H1 (cell line): Measurements from ENCODE around the gene PES1. TPM values are rescaled to one million over a fixed set of nuclear protein-coding genes. Genes with fewer than 3 reads are reported as not detected.

Experiments
- CTCF ChIA-PET: fragments of 300-600 bp; sonication (Branson Sonifier 250); formaldehyde crosslinking; loops from one replicate; lab custom pipeline; 2021; ENCODE audit not compliant: partially characterized antibody; lab: Charles Lee
- POLR2A ChIA-PET: fragments of 300-600 bp; sonication (Branson Sonifier 250); formaldehyde crosslinking; loops from one replicate; lab custom pipeline; 2021; ENCODE audit warnings: inconsistent platforms; ENCODE audit not compliant: partially characterized antibody; lab: Charles Lee
- DNase-seq, 2 experiments: peaks; one replicate each; pipeline versions ENCODE4 v3.0.0 to v3.0.0-alpha.2; 2010 to 2022; ENCODE audit warnings: low spot score in 2 of 2, low read depth in 1 of 2, mixed read lengths in 1 of 2
- FAIRE-seq: peaks from 2 replicates; lab custom pipeline; 2011; peaks lifted over from hg19 to GRCh38; lab: Jason Lieb, UNC
- H2AFZ ChIP-seq: 2 replicates; pipeline ENCODE4 v1.8.1; 2012; ENCODE audit warnings: low read length, inconsistent platforms
- H2AK5ac ChIP-seq: 2 replicates; pipeline ENCODE4 v1.6.1; 2013; ENCODE audit warnings: low read depth, low read length
- H2BK120ac ChIP-seq: replicated peaks from 2 replicates; pipeline ENCODE3; 2013; ENCODE audit warnings: low read depth, low read length, inconsistent platforms
- H2BK12ac ChIP-seq: 2 replicates; pipeline ENCODE4 v1.6.1; 2013; ENCODE audit warnings: low read depth, low read length
- H2BK15ac ChIP-seq: 2 replicates; pipeline ENCODE4 v1.6.1; 2013; ENCODE audit warnings: low read length
- H2BK20ac ChIP-seq: 2 replicates; pipeline ENCODE4 v1.6.1; 2013; ENCODE audit warnings: low read length
- H2BK5ac ChIP-seq: 2 replicates; pipeline ENCODE4 v1.6.1; 2013; ENCODE audit warnings: low read depth, low read length
- H3K14ac ChIP-seq: 2 replicates; pipeline ENCODE4 v1.6.1; 2013; ENCODE audit warnings: inconsistent platforms; ENCODE audit not compliant: insufficient read length
- H3K18ac ChIP-seq: 2 replicates; pipeline ENCODE4 v1.6.1; 2013; ENCODE audit warnings: low read length; ENCODE audit errors: extremely low read depth
- H3K23ac ChIP-seq: 2 replicates; pipeline ENCODE4 v1.6.1; 2013; ENCODE audit warnings: inconsistent platforms; ENCODE audit not compliant: insufficient read length
- H3K23me2 ChIP-seq: 2 replicates; pipeline ENCODE4 v1.6.1; 2013; ENCODE audit warnings: low read depth, low read length
- H3K27ac ChIP-seq: 2 replicates; pipeline ENCODE4 v1.6.1; 2011; ENCODE audit warnings: low read depth, low read length, inconsistent platforms
- H3K27me3 ChIP-seq, 4 experiments: replicated peaks in 1 of 4; 1 replicate in 1 of 4; 2 replicates in 3 of 4; pipeline versions ENCODE4 v1.6.1 to v1.8.1; 2011 to 2013; ENCODE audit warnings: low read length in 3 of 4, mild to moderate bottlenecking in 3 of 4, inconsistent platforms in 2 of 4, mixed read lengths in 2 of 4, moderate library complexity in 1 of 4; ENCODE audit not compliant: control insufficient read depth in 3 of 4, insufficient read depth in 3 of 4; ENCODE audit errors: extremely low read depth in 1 of 4
- H3K36me3 ChIP-seq, 4 experiments: 2 replicates each; pipeline versions ENCODE4 v1.6.1 to v1.8.1; 2011 to 2013; ENCODE audit warnings: mild to moderate bottlenecking in 4 of 4, low read length in 3 of 4, moderate library complexity in 2 of 4, control low read depth in 1 of 4, inconsistent platforms in 1 of 4; ENCODE audit not compliant: insufficient read depth in 4 of 4, control insufficient read depth in 2 of 4
- H3K4ac ChIP-seq: replicated peaks from 2 replicates; pipeline ENCODE3; 2013; ENCODE audit warnings: low read length, low read depth, mixed read lengths, inconsistent platforms; ENCODE audit not compliant: insufficient read length
- H3K4me1 ChIP-seq, 4 experiments: replicated peaks in 1 of 4; 1 replicate in 1 of 4; 2 replicates in 3 of 4; pipeline versions ENCODE4 v1.6.1 to v1.8.1; 2011 to 2013; ENCODE audit warnings: low read length in 3 of 4, inconsistent platforms in 2 of 4, mixed read lengths in 1 of 4; ENCODE audit not compliant: insufficient read depth in 4 of 4, control insufficient read depth in 3 of 4
- H3K4me2 ChIP-seq, 2 experiments: 2 replicates each; pipeline versions ENCODE4 v1.6.1 to v1.8.1; 2011 to 2013; ENCODE audit warnings: low read depth in 2 of 2, low read length in 2 of 2, control low read depth in 1 of 2, inconsistent platforms in 1 of 2, mild to moderate bottlenecking in 1 of 2; ENCODE audit not compliant: insufficient read depth in 1 of 2
- H3K4me3 ChIP-seq, 4 experiments: fragments of 200-600, 300-600 bp in 1 of 4; sonication (generic), shearing (Covaris generic), sonication (Bioruptor Twin) in 1 of 4; 2 replicates each; pipeline versions ENCODE4 v1.5.1 to v1.8.1; 2011 to 2016; ENCODE audit warnings: low read length in 4 of 4, low read depth in 3 of 4, control low read depth in 2 of 4, inconsistent platforms in 2 of 4, mild to moderate bottlenecking in 2 of 4, mixed read lengths in 1 of 4, moderate library complexity in 1 of 4; ENCODE audit not compliant: insufficient read depth in 2 of 4; ENCODE audit errors: extremely low read depth in 1 of 4
- H3K56ac ChIP-seq: replicated peaks from 2 replicates; pipeline ENCODE3; 2013; ENCODE audit warnings: low read depth, mild to moderate bottlenecking, mixed read lengths, low read length, inconsistent platforms; ENCODE audit not compliant: insufficient read length
- H3K79me1 ChIP-seq: 2 replicates; pipeline ENCODE4 v1.6.1; 2013; ENCODE audit warnings: low read depth, low read length, control low read depth
- H3K79me2 ChIP-seq, 2 experiments: 2 replicates each; pipeline versions ENCODE4 v1.6.1 to v1.8.1; 2012 to 2013; ENCODE audit warnings: low read length in 2 of 2, mild to moderate bottlenecking in 2 of 2, inconsistent platforms in 1 of 2; ENCODE audit not compliant: insufficient read depth in 2 of 2, control insufficient read depth in 1 of 2
- H3K9ac ChIP-seq, 4 experiments: replicated peaks in 1 of 4; 1 replicate in 1 of 4; 2 replicates in 3 of 4; pipeline versions ENCODE4 v1.6.1 to v1.8.1; 2011 to 2013; ENCODE audit warnings: low read depth in 3 of 4, low read length in 3 of 4, control low read depth in 2 of 4, mild to moderate bottlenecking in 2 of 4, moderate library complexity in 2 of 4, inconsistent platforms in 1 of 4; ENCODE audit errors: extremely low read depth in 1 of 4
- H3K9me3 ChIP-seq, 2 experiments: 2 replicates each; pipeline versions ENCODE4 v1.6.1 to v1.8.1; 2012 to 2013; ENCODE audit warnings: mild to moderate bottlenecking in 2 of 2, moderate library complexity in 2 of 2, control low read depth in 1 of 2, inconsistent platforms in 1 of 2, low read depth in 1 of 2, low read length in 1 of 2, mixed read lengths in 1 of 2; ENCODE audit not compliant: insufficient read depth in 2 of 2
- H4K20me1 ChIP-seq, 2 experiments: replicated peaks in 1 of 2; 2 replicates each; pipeline versions ENCODE3 to v1.8.1; 2011 to 2013; ENCODE audit warnings: inconsistent platforms in 2 of 2, low read length in 2 of 2, mild to moderate bottlenecking in 1 of 2; ENCODE audit not compliant: insufficient read depth in 2 of 2, control insufficient read depth in 1 of 2
- H4K5ac ChIP-seq: 2 replicates; pipeline ENCODE4 v1.6.1; 2013; ENCODE audit warnings: low read length, low read depth, mixed read lengths, inconsistent platforms; ENCODE audit not compliant: insufficient read length
- H4K8ac ChIP-seq: 2 replicates; pipeline ENCODE4 v1.8.0; 2013; ENCODE audit warnings: mild to moderate bottlenecking, moderate library complexity, low read length, inconsistent platforms; ENCODE audit not compliant: insufficient read depth; ENCODE audit errors: extremely low read depth
- H4K91ac ChIP-seq: replicated peaks from 2 replicates; pipeline ENCODE3; 2013; ENCODE audit warnings: low read length, mixed read lengths, inconsistent platforms; ENCODE audit not compliant: insufficient read length
- ASH2L ChIP-seq: fragments of 200-600, 300-600 bp; sonication (generic); IDR thresholded peaks from one replicate; pipeline ENCODE4 v1.7.1; 2017; ENCODE audit warnings: low read length
- HDAC6 ChIP-seq: IDR thresholded peaks from one replicate; pipeline ENCODE4 v1.7.1; 2012; ENCODE audit warnings: low read depth, mild to moderate bottlenecking, inconsistent platforms, low read length, moderate library complexity
- MAFK ChIP-seq: IDR thresholded peaks from 2 replicates; pipeline ENCODE4 v1.6.1; 2012; ENCODE audit warnings: low read depth, mild to moderate bottlenecking, improper control_type of control experiment, low read length
- RNF2 ChIP-seq: fragments of 200-900, 300-1000 bp; sonication (generic); IDR thresholded peaks from 2 replicates; pipeline ENCODE4 v1.7.1; 2016; ENCODE audit warnings: borderline replicate concordance, low read depth, mild to moderate bottlenecking, antibody characterized with exemption, low read length; ENCODE audit not compliant: poor library complexity, severe bottlenecking; ENCODE audit errors: missing control alignments
- SIN3A ChIP-seq, 2 experiments: IDR thresholded peaks in 1 of 2; conservative IDR thresholded peaks in 1 of 2; 2 replicates each; pipeline ENCODE4 v1.6.1; 2011 to 2012; ENCODE audit warnings: low read length in 2 of 2, improper control_type of control experiment in 1 of 2, low read depth in 1 of 2, mild to moderate bottlenecking in 1 of 2
- WGBS, 2 experiments: shearing (Covaris generic) in 1 of 2; methylation state at CpG; one replicate each; pipeline versions ENCODE4 v1.1.6 to v1.1.7; 2013 to 2015; ENCODE audit warnings: low lambda C conversion rate in 2 of 2, mixed read lengths in 2 of 2, inconsistent platforms in 1 of 2, low coverage in 1 of 2, missing lambda C conversion rate in 1 of 2; ENCODE audit not compliant: insufficient replicate concordance in 2 of 2, insufficient coverage in 1 of 2, insufficient read length in 1 of 2; ENCODE audit errors: extremely low coverage in 1 of 2, missing lambda C conversion rate in 1 of 2; 5-methylcytosine and 5-hydroxymethylcytosine counted together
- polyA plus RNA-seq, 7 experiments: library from polyadenylated mRNA; depleted of rRNA in 3 of 7; stranded (reverse) in 5 of 7; unstranded in 2 of 7; fragments of >200 nt in 5 of 7; fragments of 200-250 nt in 2 of 7; gene quantifications; 1 replicate in 5 of 7; 2 replicates in 1 of 7; 4 replicates in 1 of 7; pipeline versions ENCODE4 v1.2.1 to v1.2.3, GENCODE V29; 2011 to 2013; ENCODE audit warnings: missing spikeins in 2 of 7, mixed read lengths in 2 of 7
- total RNA-seq: library from RNA; stranded (reverse); fragmentation: NEBNext Ultra II Directional; extraction: Animal tissue kit (Norgen Biotek cat#: 25700); gene quantifications from 2 replicates; pipeline ENCODE4 v1.2.1, GENCODE V29; 2021

Gene PES1
- total and polyA plus RNA-seq, 2 of the 8 experiments (the other 6 are each of a cell fraction or from before 2014, with no cell fraction given): 121 to 191 TPM

DNA sequence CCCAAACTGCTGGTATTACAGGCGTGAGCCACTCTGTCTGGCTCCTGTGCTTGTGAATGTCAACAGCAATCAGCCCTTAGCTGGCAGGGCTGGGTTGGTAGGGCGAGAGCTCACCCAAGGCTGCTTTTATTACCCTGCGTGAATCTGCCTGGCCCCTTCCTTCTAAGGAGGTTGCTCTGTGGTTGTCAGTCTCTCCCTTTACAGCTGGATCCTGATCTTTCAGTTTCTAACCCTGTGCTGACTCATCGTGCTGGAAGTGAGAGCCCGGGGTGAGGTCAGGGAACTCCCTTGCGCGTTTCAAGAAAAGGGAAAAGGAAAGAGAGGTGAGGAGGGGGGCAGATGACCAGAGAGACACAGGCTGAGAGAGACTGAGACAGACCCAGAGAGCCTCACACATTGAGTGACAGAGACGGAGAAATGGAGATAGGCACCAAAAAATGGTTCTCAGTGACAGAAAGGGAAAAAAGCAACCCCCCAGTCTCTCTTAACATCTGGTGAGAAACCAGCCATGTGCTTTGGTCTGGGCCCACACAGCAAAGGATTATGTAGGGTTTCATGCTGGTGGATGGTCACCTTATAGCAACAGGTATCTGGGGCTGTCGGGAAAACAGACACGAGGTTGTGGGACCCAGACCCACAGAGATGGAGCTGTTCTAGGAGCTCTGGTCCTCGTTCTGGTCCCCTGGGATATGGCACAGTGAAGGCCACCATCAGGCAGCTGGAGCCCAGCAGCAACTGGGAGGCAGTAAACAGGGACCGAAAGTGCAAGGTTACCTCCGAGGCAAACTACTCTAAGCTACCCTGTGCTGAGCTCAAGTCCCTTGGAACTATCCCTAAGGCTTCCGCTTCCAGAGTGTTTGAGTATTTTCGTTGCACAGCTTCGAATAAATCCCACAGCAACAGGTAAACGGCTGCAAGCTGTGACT is 17.8 kb upstream of the PES1 start:
- Histone ChIP-seq H2AFZ (no peak overlapping the region), H2AK5ac (no peak overlapping the region), H3K36me3 (peaks cover 8 to 40% (median 24%) of the 10 kb centered on the region in 4 experiments; a peak in 7 of 8 replicates), H3K23ac (no peak overlapping the region), H3K23me2 (peaks cover 9% of the 10 kb centered on the region; the same call in 1 of the 2 replicates), H3K9me3 (no peaks in the 10 kb centered on the region), H3K79me2 (peaks cover 0 to 15% of the 10 kb centered on the region in 2 experiments; a peak in 2 of 4 replicates), H3K18ac (peak overlapping the region; percentile 27; the same call in 1 of the 2 replicates), H4K8ac (no peak overlapping the region), H3K4ac (no peak overlapping the region), H3K79me1 (0 out of 2 replicates have a peak, but pooled peaks cover 2% of the 10 kb centered on the region), H3K9ac (peak overlapping the region in 1 of 4 experiments; percentile 25; a peak in 3 of 7 replicates), H3K27ac (no peak overlapping the region), H3K14ac (no peak overlapping the region), H2BK12ac (no peak overlapping the region), H3K4me1 (peaks cover 3 to 31% (median 12%) of the 10 kb centered on the region in 4 experiments), H2BK120ac (no peak overlapping the region), H4K20me1 (peaks cover 0 to 2% of the 10 kb centered on the region in 2 experiments), H3K27me3 (no peaks in the 10 kb centered on the region), H4K5ac (no peak overlapping the region), H3K56ac (no peak overlapping the region), H2BK20ac (no peak overlapping the region), H3K4me2 (peak overlapping the region in 1 of 2 experiments; percentile 96; a peak in 2 of 4 replicates), H4K91ac (no peak overlapping the region), H2BK5ac (peak overlapping the region; percentile 20), H3K4me3 (no peak overlapping the region), H2BK15ac (no peak overlapping the region)
- TF ChIP-seq RNF2: no peak
- no peak for TF ChIP-seq SIN3A (conservative IDR thresholded peaks at IDR 0.05 in 1 of 2, IDR thresholded peaks at IDR 0.05 in 1 of 2; ENCODE audit: low read depth in 1 of 2, low read length in 2 of 2)
- TF ChIP-seq ASH2L: no peak
- peak; percentile 23; the same call in 1 of the 2 replicates for TF ChIP-seq MAFK
- no peak for TF ChIP-seq HDAC6
- WGBS, 2 experiments: 78% methylated on average over 17 of the region's 17 CpGs; no CpG with 5 or more reads in 1 of the 2 experiments
- DNase-seq (no peak), FAIRE-seq (no peak)
- POLR2A ChIA-PET: interaction anchor here (1.7 to 3.5 kb wide), 3 partner anchors 10 to 20 kb away, joined by 5 to 16 read pairs (median 10); partner anchors contain the start of gene PES1
- CTCF ChIA-PET: interaction anchor here (1.1 to 7.0 kb wide), 6 partner anchors 9 to 145 kb away, joined by 3 to 47 read pairs (median 4); partner anchors contain the start of gene SLC35E4
